ENCODE measurements around the gene FOXC1. TPM values are rescaled to one million over a fixed set of nuclear protein-coding genes. Genes with fewer than 3 reads are reported as not detected.

FOXC1 gene
- polyA plus RNA-seq, 2 donors, result 1.5 to 2.3 TPM

Other genes starting within 250 kb of the FOXC1 start
- 1 to 10 TPM; 2.3 to 8.1 TPM for gene FOXF2, start 220.3 kb upstream of the FOXC1 start, polyA plus RNA-seq

All from esophagus (tissue), 2 donors.